ENCODE data around the gene RPS15A.
A peak's percentile ranks its signal among the peaks of the same experiment; 100 is the strongest.

Gene RPS15A

DNA sequence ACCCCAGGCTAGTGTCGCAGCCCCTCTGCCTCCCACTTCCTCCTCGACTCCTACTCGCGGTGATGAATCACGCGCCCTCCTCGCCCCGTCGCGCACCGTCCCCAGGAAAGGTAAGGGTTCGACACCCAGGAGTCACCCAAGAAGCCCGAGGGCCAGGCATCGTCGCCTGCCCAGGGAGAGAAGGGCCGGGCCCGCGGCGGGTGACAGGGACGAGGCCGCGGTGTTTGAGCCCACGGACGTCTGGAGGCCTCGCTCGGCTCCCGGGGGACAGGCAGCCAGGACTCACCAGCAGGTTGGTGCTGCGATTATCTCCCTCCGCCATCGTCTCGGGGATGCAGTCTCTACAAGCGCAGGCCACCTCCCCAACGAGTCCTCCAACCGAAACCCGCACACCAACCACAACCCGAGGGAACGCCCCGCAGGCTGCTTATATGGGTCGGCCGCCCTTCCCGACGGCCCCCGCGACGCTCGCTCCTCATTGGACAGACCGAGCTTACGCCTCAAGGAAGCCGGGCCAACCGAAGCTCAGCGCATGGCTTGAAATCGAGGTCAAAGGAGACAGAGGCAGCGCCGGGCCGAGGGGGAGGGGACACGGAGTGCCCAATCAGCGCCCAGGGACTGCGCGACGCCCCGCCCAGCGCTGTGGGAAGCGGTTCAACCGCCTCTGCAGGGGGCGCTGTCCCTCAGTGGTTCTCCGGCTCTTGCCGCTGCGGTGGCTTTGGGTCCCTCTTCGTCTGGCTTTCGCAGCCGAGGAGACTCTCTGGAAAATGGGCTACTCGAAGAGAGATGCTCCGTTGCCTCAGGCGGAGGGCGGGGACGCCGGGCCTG lies 11.2 kb upstream of the RPS15A start, which contains the start of gene ARL6IP1:
TSS of gene ARL6IP1 (minus strand) at position 405 of the 828 bp plus-strand sequence. CDS start at position 322, 83 bp downstream.
- DNase-seq = peak; percentile 99
- Histone ChIP-seq H3K27me3 (ENCODE audit: insufficient read depth, low read depth, severe bottlenecking) (no peaks in the 10 kb centered on the region), H3K27ac (peak within 1 kb of the TSS; percentile 92), H3K4me3 (ENCODE audit: low read depth, low read length) (peak within 1 kb of the TSS; percentile 78), H3K36me3 (peaks cover 31% of the 10 kb centered on the region), H3K9me3 (ENCODE audit: severe bottlenecking) (no peaks in the 10 kb centered on the region)
- TF ChIP-seq, protein P1, sequence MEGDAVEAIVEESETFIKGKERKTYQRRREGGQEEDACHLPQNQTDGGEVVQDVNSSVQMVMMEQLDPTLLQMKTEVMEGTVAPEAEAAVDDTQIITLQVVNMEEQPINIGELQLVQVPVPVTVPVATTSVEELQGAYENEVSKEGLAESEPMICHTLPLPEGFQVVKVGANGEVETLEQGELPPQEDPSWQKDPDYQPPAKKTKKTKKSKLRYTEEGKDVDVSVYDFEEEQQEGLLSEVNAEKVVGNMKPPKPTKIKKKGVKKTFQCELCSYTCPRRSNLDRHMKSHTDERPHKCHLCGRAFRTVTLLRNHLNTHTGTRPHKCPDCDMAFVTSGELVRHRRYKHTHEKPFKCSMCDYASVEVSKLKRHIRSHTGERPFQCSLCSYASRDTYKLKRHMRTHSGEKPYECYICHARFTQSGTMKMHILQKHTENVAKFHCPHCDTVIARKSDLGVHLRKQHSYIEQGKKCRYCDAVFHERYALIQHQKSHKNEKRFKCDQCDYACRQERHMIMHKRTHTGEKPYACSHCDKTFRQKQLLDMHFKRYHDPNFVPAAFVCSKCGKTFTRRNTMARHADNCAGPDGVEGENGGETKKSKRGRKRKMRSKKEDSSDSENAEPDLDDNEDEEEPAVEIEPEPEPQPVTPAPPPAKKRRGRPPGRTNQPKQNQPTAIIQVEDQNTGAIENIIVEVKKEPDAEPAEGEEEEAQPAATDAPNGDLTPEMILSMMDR (IDR thresholded peaks at IDR 0.05; ENCODE audit: low read depth, low read length) = peak; percentile 96

DNA sequence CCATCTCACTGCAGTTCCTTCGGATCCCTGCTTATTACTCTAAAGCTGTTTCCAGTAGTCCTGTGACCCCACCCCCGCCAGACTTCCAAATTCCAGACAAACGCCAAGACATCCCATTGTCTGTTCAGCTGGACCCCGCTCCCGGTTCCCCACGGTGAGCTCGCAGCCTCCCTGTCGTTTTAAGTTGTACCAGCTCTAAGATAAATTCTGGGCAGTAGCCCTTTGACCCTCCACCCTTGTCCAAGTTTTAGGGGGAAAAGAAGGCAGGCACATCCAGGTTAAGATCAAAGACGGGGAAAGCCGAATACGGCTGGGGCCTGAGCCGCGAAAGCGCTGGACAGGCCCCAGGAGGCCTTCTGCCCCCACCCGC lies 10.6 kb upstream of the RPS15A start:
- Histone ChIP-seq H3K27me3 (ENCODE audit: insufficient read depth, low read depth, severe bottlenecking) (no peaks in the 10 kb centered on the region), H3K4me3 (ENCODE audit: low read depth, low read length) (peak overlapping the region; percentile 78), H3K36me3 (peaks cover 35% of the 10 kb centered on the region), H3K27ac (peak overlapping the region; percentile 89), H3K9me3 (ENCODE audit: severe bottlenecking) (no peaks in the 10 kb centered on the region)
- DNase-seq = no peak
- TF ChIP-seq, protein P1 (IDR thresholded peaks at IDR 0.05; ENCODE audit: low read depth, low read length) = no peak

DNA sequence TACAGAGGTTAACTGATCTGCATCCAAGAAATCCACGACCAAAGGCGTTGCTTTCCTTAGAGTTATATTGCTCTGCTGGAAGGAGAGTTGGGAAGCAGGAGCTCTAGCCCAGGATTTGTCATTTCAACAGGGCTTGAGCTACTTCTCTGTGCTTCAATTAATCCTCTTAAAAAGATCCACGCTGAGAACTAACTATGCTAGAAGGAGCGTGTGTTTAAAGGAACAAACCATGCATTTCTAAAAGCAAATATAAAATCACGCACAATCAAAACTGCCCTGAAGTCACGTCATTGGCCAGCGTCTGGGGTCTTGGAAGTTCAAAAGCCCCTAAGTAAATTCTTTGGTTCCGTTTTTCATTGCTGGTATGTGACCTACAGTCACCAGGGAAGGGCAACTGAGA lies 10.2 kb upstream of the RPS15A start:
- peak overlapping the region; percentile 78 for H3K4me3 ChIP-seq (ENCODE audit: low read depth, low read length)
- peak overlapping the region; percentile 89 for H3K27ac ChIP-seq
- peaks cover 40% of the 10 kb centered on the region for H3K36me3 ChIP-seq

DNA sequence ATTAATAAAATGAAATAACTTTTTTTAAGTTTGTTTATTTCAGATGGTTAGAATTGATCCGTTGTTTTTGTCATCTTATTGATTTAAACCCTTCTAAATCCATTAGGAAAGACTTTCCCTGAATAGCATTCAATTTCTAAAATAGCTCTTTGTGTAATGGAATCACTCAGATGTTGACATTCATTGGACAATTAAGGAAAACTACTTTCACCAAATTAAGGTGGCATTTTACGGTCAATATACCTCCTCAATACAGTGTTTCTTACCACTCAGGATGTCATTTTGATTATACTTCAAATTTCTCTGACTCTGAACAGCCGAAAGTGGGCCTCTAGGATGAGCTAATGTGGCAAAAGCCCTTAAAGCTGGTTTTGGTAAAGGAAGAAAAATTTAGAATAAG lies 9.4 kb upstream of the RPS15A start:
- Histone ChIP-seq H3K36me3 (peaks cover 42% of the 10 kb centered on the region), H3K27me3 (ENCODE audit: insufficient read depth, low read depth, severe bottlenecking) (no peaks in the 10 kb centered on the region), H3K9me3 (ENCODE audit: severe bottlenecking) (no peaks in the 10 kb centered on the region), H3K4me3 (ENCODE audit: low read depth, low read length) (peak overlapping the region; percentile 78), H3K27ac (0 out of 2 replicates have a peak overlapping the region, but pooled peaks have one; percentile 89)
- no peak for DNase-seq
- TF ChIP-seq, protein P1 (IDR thresholded peaks at IDR 0.05; ENCODE audit: low read depth, low read length) = no peak

More for the DNA sequence above, 10.2 kb upstream of the RPS15A start:
- no peak for DNase-seq
- Histone ChIP-seq H3K27me3 (ENCODE audit: insufficient read depth, low read depth, severe bottlenecking) (no peaks in the 10 kb centered on the region), H3K9me3 (ENCODE audit: severe bottlenecking) (no peaks in the 10 kb centered on the region)
- TF ChIP-seq, protein P1 (IDR thresholded peaks at IDR 0.05; ENCODE audit: low read depth, low read length) = no peak

DNA sequence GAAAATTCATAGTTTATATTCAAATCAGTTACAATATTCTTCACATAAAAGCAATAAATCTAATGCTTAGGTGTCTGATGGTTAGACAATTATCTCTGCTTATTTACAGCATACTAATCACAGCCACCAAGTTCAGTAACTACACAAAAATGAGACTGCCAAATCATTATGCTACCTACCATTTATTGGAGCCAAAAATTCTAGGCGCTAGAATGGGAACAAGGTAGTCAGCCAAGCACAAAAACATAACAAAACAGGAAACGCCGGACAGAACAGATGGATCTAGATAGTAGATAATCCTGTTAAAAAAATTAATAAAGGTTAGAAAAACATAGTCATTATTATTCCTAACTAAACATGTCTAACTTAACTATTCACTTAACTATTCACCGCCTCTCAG lies 7.6 kb upstream of the RPS15A start:
- TF ChIP-seq, protein P1 (IDR thresholded peaks at IDR 0.05; ENCODE audit: low read depth, low read length) = no peak
- DNase-seq = no peak
- Histone ChIP-seq H3K36me3 (peaks cover 58% of the 10 kb centered on the region), H3K27ac (no peak overlapping the region), H3K27me3 (ENCODE audit: insufficient read depth, low read depth, severe bottlenecking) (no peaks in the 10 kb centered on the region), H3K9me3 (ENCODE audit: severe bottlenecking) (no peaks in the 10 kb centered on the region), H3K4me3 (ENCODE audit: low read depth, low read length) (no peak overlapping the region)

Data from WERI-Rb-1 (cell line).